Measurements from ENCODE around the gene CCDC187.

- TF ChIP-seq, protein P1, sequence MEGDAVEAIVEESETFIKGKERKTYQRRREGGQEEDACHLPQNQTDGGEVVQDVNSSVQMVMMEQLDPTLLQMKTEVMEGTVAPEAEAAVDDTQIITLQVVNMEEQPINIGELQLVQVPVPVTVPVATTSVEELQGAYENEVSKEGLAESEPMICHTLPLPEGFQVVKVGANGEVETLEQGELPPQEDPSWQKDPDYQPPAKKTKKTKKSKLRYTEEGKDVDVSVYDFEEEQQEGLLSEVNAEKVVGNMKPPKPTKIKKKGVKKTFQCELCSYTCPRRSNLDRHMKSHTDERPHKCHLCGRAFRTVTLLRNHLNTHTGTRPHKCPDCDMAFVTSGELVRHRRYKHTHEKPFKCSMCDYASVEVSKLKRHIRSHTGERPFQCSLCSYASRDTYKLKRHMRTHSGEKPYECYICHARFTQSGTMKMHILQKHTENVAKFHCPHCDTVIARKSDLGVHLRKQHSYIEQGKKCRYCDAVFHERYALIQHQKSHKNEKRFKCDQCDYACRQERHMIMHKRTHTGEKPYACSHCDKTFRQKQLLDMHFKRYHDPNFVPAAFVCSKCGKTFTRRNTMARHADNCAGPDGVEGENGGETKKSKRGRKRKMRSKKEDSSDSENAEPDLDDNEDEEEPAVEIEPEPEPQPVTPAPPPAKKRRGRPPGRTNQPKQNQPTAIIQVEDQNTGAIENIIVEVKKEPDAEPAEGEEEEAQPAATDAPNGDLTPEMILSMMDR (IDR thresholded peaks at IDR 0.05), result no peak
- no peak for TF ChIP-seq POLR2A (IDR thresholded peaks at IDR 0.05)
- no peak for TF ChIP-seq POLR2AphosphoS5 (IDR thresholded peaks at IDR 0.05)
These were observed 39.4 kb upstream of the CCDC187 start for GRCh38 chr9:136343121-136343883.
